NCI-H2227 (cell line): ENCODE data around the gene SDHAF1.
A peak's percentile ranks its signal among the peaks of the same experiment; 100 is the strongest.
"Not testable (repeated sequence)": the region's sequence is repeated elsewhere in the genome, so short reads cannot be mapped to it uniquely, and the experiment has no call there.

ENCODE experiments used
- DNase-seq: peaks from one replicate; lab custom pipeline; 2025; ENCODE audit not compliant: unreplicated experiment; lab: John Stamatoyannopoulos, UW

SDHAF1 gene

DNA sequence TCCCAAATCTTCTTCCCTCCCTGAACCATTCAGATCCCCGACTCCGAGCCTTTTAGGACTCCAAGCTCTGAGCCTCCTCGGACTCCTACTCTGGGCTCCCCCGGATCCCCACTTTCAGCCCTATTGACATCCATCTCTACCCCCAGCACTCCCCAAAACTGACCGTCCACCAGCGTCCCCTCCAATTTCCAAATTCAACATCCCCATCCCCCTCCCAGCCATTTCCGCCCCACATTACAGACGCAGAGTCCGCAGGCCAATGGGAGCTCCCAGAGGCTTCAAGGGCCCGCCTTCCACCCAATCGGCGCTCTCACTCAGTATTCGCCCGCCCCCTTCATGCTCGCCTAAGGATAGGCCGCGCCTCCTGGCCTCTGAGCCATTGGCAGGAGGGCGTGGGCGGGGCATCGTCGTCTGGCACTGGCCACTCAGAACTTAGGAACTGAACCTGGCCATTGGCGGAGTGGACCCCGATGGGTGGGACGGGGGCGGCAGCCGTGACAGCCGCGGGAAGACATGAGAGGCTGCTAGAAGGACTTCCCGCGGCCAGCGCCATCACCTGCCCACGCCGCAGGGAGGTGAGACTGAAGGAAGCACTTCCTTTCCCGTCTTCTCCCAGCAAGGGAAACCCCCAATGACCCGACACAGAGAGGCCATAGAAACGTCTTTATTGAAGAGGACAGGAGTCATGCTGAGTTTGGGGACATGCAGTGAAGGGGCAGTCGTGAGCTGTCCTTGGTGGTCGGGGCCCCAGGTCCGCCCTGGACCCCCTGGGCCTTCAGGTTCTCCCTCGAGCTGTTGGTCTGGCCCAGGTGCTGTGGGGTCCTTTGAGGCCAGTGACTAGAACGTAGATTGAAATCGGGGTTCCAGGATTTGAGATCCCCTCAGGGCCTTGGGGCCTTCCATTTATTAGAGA lies 19.3 kb downstream of the SDHAF1 start, which contains the start of gene ALKBH6:
TSS of gene ALKBH6 (minus strand) at position 202 of the 913 bp plus-strand sequence. CDS start 816 bp downstream, outside the sequence.
- DNase-seq = peak; percentile 100

DNA sequence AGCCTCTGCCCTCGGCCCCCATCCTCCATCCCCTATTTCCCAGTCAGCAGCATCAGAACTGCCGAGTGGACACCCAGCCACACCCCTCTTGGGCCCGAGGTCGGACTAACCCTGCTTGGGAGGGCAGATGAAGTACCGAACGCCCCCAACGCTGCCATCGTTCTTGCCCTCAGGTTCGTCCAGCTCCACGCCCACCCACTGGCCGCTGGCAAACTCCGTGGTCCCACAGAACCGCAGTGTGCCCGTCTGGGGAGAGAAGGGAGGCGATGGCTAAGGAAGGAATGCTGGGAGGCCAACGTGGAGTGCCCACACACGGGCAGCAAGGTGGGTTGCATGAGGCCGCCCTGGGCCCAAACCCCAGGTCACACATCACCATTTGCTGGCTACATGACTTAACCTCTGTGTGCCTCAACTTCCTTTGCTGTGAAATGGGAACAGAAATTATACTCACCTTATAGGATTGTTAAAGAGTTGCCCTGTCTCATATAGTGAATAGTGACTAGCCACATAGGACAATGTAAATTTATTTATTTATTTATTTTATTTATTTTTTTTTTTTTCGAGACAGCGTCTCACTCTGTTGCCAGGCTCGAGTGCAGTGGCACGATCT lies 24.2 kb downstream of the SDHAF1 start:
- no peak for DNase-seq

DNA sequence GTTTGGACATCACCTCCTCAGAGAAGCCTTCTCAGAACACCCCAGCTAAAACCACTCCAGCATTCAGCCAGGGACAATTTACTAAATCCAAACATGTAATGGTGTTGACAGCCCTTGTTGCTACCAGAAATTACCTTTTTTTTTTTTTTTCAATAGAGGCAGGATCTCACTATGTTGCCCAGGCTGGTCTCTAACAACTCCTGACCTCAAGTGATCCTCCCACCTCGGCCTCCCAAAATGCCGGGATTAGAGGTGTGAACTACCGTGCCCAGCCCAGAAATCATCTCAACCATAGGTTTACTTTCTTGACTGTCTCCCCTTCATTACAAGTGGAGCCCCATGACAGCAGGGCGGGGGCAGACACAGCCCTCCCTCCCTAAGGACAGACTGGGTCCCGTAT lies 28.4 kb downstream of the SDHAF1 start:
- no peak for DNase-seq

DNA sequence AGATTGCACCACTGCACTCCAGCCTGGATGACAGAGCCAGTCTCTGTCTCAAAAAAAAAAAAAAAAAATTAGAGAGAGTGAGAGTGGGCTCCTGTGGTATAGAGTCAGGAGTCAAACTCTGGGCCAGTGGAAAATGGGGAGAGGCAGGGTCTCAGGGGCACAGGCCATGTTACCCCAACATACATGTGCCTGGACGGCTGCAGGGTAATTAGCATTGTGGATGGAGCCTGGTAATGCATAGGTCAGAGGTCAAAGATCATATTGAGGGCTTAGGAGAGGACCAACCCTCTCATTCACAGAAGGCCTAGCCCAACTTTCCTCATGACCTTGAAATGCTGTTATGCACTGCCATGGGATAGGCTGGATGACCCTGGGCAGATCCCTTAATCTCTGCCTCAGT lies 30.6 kb downstream of the SDHAF1 start:
- no peak for DNase-seq

DNA sequence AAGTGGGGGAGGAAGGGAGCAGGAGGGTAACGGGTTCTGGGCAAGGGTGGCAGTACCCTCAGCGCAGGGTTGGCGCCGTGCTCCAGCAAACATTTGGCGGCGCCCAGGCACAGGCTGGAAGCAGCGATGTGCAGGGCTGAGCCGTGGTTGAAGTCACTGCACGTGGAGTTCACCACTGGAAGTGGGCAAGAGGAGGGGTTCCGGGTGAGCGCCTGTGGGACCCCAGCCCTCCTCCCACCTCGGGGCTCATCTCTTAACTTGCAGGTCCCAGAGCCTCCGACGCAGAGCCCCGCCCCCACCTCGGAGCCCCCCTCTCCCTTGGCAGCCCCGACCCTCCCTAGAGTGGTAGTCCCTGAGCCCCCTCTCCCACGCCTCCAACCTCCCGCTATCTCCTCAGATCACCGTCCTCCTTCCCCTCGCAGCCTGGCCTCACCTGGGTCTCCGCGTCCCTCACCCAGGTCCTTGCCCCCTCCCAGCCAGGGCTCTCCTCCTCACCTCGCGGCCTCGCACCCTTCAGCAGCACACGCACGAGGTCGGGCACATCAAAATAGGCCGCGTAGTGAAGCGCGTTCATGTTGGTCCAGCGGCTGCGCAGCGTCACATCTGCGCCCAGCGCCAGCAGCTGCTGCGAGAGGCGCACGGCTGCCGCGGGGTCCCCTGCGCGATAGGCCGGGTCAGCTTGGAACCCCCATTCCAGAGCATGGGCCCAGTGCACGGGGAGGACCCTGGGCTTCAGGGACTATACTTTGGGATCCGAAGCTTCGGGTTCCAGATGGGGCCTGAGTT lies 31.3 kb downstream of the SDHAF1 start:
- no peak for DNase-seq

DNA sequence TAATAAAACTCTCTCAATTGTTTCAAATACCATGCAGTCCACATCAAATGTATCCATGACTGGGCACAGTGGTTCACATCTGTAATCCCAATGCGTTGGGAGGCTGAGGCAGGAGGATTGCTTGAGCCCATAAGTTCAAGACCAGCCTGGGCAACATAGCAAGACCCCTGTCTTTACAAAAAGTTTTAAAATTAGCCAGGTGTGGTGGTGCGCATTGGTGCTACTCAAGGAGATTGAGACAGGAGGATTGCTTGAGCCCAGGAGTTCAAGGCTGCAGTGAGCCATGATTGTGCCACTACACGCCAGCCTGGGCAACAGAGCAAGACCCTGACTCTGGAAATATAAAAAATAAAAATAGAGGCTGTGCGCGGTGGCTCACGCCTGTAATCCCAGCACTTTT lies 32.7 kb downstream of the SDHAF1 start:
- DNase-seq = no peak

DNA sequence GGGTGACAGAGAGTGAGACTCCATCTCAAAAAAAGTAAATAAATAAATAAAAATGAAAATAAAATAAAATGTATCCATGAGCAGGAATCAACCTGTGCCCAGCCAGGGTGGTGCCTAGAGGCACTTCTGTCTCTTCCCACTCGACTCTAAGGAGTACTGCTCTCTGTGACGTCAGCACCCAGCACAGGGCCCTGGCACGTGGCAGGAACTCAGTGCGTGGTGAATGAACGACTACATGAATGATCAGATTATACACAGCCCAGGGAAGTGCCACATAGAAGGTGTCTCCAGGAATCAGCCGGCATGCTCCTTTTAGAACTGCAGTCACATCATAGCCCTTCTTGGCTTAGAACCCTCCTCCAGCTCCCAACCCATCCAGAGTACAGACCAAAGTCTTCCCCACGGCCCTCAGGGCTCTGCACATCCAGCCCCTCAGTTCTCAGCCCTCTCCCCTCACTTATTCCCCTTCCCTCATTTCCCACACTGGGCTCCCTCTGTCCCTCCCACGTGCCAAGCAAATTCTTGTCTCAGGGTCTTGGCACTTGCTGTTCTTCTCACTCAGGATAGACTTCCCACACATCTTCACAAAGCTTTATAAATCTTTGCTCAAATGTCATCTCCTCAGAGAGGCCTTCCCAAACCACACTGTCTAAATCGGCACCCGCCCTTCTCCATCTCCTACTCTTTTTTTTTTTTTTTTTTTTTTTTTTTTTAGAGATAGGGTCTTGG lies 33.5 kb downstream of the SDHAF1 start:
- DNase-seq = no peak

DNA sequence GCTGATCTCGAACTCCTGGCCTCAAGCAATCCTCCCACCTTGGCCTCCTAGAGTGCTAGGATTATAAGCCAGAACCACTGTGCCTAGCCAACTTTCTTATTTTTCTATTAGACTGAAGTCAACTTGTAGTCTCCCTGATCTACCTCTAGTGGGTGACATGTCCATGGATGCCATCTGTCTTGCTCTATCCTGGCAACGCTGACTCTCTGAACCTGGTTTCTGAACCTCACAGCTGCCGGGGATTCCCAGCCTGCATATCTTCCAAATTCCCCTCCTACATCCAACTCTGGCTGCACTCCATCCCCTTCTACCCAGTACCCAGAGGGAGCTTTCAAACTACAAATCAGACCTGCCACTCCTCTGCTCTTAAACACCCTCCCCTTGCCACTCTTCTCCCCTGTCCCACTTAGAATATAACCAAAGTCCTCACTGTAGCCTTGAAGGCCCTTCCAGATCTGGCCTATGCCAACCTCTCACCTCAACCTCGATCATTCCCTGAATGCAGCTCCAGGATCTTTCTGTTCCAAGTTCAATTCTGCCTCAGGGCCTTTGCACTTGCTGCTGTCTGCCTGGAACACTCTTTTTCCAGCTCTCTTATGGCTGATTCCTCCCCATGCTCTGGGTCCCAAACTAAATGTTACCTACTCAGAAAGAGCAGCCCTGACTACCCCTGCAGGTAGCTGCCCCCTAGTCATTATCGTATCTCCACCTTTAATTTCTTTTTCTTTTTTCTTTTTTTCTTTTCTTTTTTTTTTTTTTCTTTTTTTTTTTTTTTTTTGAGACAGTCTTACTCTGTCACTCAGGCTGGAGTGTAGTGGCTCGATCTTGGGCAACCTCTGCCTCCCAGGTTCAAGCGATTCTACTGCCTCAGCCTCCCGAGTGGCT lies 35.5 kb downstream of the SDHAF1 start:
- DNase-seq = no peak

DNA sequence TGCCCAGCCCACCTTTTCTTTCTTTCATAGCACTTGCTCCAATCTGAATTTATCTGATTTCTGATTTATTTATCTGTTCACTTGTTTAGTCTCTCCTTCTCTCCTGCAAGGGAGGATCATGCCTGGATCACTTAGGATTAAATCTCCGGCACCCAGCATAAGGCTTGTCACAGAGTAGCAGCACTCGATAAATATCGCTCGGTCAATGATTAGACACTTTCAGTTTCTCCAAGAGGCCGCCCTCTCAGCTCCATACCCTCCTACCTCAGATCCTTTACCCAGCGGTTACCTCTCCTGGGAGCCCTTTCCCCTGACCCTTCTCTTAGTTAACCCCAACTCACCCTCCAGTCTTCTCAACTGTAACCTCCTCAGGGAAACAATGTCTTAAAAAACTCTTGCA lies 36.3 kb downstream of the SDHAF1 start:
- no peak for DNase-seq

DNA sequence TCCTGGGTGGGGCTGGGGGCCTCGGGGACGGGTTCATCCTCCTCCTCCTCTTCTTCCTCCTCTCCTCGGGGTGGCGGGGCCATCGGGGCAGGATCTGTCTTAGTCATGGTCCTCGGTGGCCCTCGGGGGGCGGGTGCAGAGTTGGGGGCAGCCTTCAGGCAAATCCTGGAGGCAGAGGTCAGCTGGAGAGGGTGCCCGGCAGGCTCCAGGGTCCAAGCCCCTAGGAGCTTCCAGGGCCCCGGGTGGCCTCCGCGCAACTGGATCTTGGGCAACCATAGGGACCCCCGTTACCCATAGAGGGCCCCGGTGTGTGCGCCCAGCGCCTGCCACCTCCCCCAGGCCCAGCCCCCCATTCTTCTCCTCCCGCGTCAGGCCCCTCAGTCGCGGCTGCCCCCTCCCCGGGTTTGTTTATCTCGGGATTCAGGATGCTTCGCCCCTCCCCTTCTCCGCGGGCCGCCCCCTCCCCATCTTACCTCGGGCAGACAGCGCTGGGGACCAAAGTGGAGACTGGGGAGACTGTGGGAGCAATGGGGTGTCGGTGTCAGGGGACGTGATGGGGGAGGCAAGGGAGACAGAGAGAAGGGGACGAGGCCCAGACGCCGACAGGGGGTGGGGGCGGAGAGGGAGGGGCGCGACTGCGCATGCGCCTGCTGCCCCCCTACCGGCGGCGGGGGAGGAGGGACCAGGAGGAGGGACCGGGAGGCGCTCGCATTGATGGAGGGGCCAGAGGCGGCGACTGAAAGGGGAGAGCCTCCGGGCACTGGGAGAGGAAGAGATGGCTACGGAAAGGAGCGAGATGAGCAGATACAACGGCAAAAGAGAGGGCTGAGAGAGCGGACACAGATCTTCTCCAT lies 37.5 kb downstream of the SDHAF1 start, which contains the start of gene CLIP3:
TSS of gene CLIP3 (minus strand) at position 623 of the 854 bp plus-strand sequence. CDS start at position 107, 516 bp downstream.
- peak; percentile 99 for DNase-seq

DNA sequence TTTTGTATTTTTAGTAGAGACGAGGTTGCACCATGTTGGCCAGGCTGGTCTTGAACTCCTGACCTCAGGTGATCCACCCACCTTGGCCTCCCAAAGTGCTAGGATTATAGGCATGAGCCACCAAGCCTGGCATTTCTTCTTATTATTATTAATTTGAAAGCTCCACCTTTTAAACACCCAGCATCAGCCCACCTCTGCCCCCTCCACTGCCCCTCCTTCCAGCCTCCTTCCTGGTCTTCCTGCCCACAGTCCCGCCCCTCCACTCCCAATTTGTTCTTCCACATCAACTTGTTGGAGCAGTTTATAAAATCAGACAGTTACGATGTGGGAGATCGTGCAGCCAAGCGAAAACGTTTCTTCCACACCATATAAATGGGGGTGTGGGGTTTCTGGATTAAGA lies 45.5 kb downstream of the SDHAF1 start:
- DNase-seq = no peak

DNA sequence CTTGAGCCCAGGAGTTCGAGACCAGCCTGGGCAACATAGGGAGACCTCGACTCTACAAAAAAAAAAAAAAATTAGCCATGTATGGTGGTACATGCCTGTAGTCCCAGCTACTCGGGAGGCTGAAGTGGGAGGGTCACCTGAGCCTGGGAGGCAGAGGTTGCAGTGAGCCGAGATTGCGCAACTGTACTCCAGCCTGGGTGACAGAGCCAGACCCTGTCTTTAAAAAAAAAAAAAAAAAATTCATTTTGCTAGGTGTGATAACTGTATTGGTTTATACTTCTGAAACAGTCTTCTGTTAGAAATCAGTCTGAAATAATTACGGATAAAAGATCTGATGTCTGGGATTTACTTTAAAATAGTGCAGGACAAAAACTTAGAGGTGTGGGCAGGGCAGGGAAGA lies 46.1 kb downstream of the SDHAF1 start:
- not testable (repeated sequence) for DNase-seq

DNA sequence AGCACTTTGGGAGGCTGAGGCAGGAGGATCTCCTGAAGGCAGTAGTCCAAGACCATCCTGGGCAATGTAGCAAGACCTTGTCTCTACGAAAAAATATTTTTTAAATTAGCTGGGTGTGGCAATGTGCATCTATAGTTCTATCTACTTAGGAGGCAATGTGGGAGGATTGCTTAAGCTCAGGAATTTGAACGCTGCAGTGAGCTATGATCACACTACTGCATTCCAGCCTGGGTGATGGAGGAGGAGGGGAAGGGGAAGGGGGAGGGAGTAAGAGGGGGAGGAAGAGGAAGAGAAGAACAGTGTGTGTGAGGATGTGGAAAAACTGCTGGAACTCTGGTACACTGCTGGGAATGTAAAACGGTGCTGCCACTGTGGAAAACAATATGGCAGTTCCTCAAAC lies 46.8 kb downstream of the SDHAF1 start:
- DNase-seq = no peak

DNA sequence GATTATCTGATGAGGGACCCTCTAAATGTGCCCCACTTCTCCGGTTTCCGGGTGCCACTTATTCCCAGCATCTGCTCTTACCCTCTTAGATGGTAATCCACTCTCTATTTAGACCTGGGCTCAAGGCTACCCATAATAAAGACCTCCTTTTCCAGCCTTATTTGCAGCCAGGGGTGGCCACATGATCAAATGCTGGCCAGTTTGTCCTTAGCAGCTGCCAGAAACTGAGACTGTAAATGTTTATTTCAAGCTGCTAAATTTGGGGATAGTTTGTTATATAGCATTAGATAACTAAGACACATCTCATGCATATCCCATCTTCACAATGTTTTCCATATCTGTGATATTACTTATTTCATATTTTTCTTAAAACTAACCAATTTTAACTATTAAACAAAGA lies 49.0 kb downstream of the SDHAF1 start:
- DNase-seq = no peak
